H1 (cell line): ENCODE results near the gene UBASH3A. TPM values are rescaled to one million over a fixed set of nuclear protein-coding genes. Genes with fewer than 3 reads are reported as not detected.

ENCODE experiments used
- CTCF ChIA-PET: fragments of 300-600 bp; sonication (Branson Sonifier 250); formaldehyde crosslinking; loops from one replicate; lab custom pipeline; 2021; ENCODE audit not compliant: partially characterized antibody; lab: Charles Lee
- POLR2A ChIA-PET: fragments of 300-600 bp; sonication (Branson Sonifier 250); formaldehyde crosslinking; loops from one replicate; lab custom pipeline; 2021; ENCODE audit warnings: inconsistent platforms; ENCODE audit not compliant: partially characterized antibody; lab: Charles Lee
- DNase-seq, 2 experiments: peaks; one replicate each; pipeline versions ENCODE4 v3.0.0 to v3.0.0-alpha.2; 2010 to 2022; ENCODE audit warnings: low spot score in 2 of 2, low read depth in 1 of 2, mixed read lengths in 1 of 2
- FAIRE-seq: peaks from 2 replicates; lab custom pipeline; 2011; peaks lifted over from hg19 to GRCh38; lab: Jason Lieb, UNC
- H2AFZ ChIP-seq: 2 replicates; pipeline ENCODE4 v1.8.1; 2012; ENCODE audit warnings: low read length, inconsistent platforms
- H2AK5ac ChIP-seq: 2 replicates; pipeline ENCODE4 v1.6.1; 2013; ENCODE audit warnings: low read depth, low read length
- H2BK120ac ChIP-seq: replicated peaks from 2 replicates; pipeline ENCODE3; 2013; ENCODE audit warnings: low read depth, low read length, inconsistent platforms
- H2BK12ac ChIP-seq: 2 replicates; pipeline ENCODE4 v1.6.1; 2013; ENCODE audit warnings: low read depth, low read length
- H2BK15ac ChIP-seq: 2 replicates; pipeline ENCODE4 v1.6.1; 2013; ENCODE audit warnings: low read length
- H2BK20ac ChIP-seq: 2 replicates; pipeline ENCODE4 v1.6.1; 2013; ENCODE audit warnings: low read length
- H2BK5ac ChIP-seq: 2 replicates; pipeline ENCODE4 v1.6.1; 2013; ENCODE audit warnings: low read depth, low read length
- H3K14ac ChIP-seq: 2 replicates; pipeline ENCODE4 v1.6.1; 2013; ENCODE audit warnings: inconsistent platforms; ENCODE audit not compliant: insufficient read length
- H3K18ac ChIP-seq: 2 replicates; pipeline ENCODE4 v1.6.1; 2013; ENCODE audit warnings: low read length; ENCODE audit errors: extremely low read depth
- H3K23ac ChIP-seq: 2 replicates; pipeline ENCODE4 v1.6.1; 2013; ENCODE audit warnings: inconsistent platforms; ENCODE audit not compliant: insufficient read length
- H3K23me2 ChIP-seq: 2 replicates; pipeline ENCODE4 v1.6.1; 2013; ENCODE audit warnings: low read depth, low read length
- H3K27ac ChIP-seq: 2 replicates; pipeline ENCODE4 v1.6.1; 2011; ENCODE audit warnings: low read depth, low read length, inconsistent platforms
- H3K27me3 ChIP-seq, 4 experiments: replicated peaks in 1 of 4; 1 replicate in 1 of 4; 2 replicates in 3 of 4; pipeline versions ENCODE4 v1.6.1 to v1.8.1; 2011 to 2013; ENCODE audit warnings: low read length in 3 of 4, mild to moderate bottlenecking in 3 of 4, inconsistent platforms in 2 of 4, mixed read lengths in 2 of 4, moderate library complexity in 1 of 4; ENCODE audit not compliant: control insufficient read depth in 3 of 4, insufficient read depth in 3 of 4; ENCODE audit errors: extremely low read depth in 1 of 4
- H3K36me3 ChIP-seq, 4 experiments: 2 replicates each; pipeline versions ENCODE4 v1.6.1 to v1.8.1; 2011 to 2013; ENCODE audit warnings: mild to moderate bottlenecking in 4 of 4, low read length in 3 of 4, moderate library complexity in 2 of 4, control low read depth in 1 of 4, inconsistent platforms in 1 of 4; ENCODE audit not compliant: insufficient read depth in 4 of 4, control insufficient read depth in 2 of 4
- H3K4ac ChIP-seq: replicated peaks from 2 replicates; pipeline ENCODE3; 2013; ENCODE audit warnings: low read length, low read depth, mixed read lengths, inconsistent platforms; ENCODE audit not compliant: insufficient read length
- H3K4me1 ChIP-seq, 4 experiments: replicated peaks in 1 of 4; 1 replicate in 1 of 4; 2 replicates in 3 of 4; pipeline versions ENCODE4 v1.6.1 to v1.8.1; 2011 to 2013; ENCODE audit warnings: low read length in 3 of 4, inconsistent platforms in 2 of 4, mixed read lengths in 1 of 4; ENCODE audit not compliant: insufficient read depth in 4 of 4, control insufficient read depth in 3 of 4
- H3K4me2 ChIP-seq, 2 experiments: 2 replicates each; pipeline versions ENCODE4 v1.6.1 to v1.8.1; 2011 to 2013; ENCODE audit warnings: low read depth in 2 of 2, low read length in 2 of 2, control low read depth in 1 of 2, inconsistent platforms in 1 of 2, mild to moderate bottlenecking in 1 of 2; ENCODE audit not compliant: insufficient read depth in 1 of 2
- H3K4me3 ChIP-seq, 4 experiments: fragments of 200-600, 300-600 bp in 1 of 4; sonication (generic), shearing (Covaris generic), sonication (Bioruptor Twin) in 1 of 4; 2 replicates each; pipeline versions ENCODE4 v1.5.1 to v1.8.1; 2011 to 2016; ENCODE audit warnings: low read length in 4 of 4, low read depth in 3 of 4, control low read depth in 2 of 4, inconsistent platforms in 2 of 4, mild to moderate bottlenecking in 2 of 4, mixed read lengths in 1 of 4, moderate library complexity in 1 of 4; ENCODE audit not compliant: insufficient read depth in 2 of 4; ENCODE audit errors: extremely low read depth in 1 of 4
- H3K56ac ChIP-seq: replicated peaks from 2 replicates; pipeline ENCODE3; 2013; ENCODE audit warnings: low read depth, mild to moderate bottlenecking, mixed read lengths, low read length, inconsistent platforms; ENCODE audit not compliant: insufficient read length
- H3K79me1 ChIP-seq: 2 replicates; pipeline ENCODE4 v1.6.1; 2013; ENCODE audit warnings: low read depth, low read length, control low read depth
- H3K79me2 ChIP-seq, 2 experiments: 2 replicates each; pipeline versions ENCODE4 v1.6.1 to v1.8.1; 2012 to 2013; ENCODE audit warnings: low read length in 2 of 2, mild to moderate bottlenecking in 2 of 2, inconsistent platforms in 1 of 2; ENCODE audit not compliant: insufficient read depth in 2 of 2, control insufficient read depth in 1 of 2
- H3K9ac ChIP-seq, 4 experiments: replicated peaks in 1 of 4; 1 replicate in 1 of 4; 2 replicates in 3 of 4; pipeline versions ENCODE4 v1.6.1 to v1.8.1; 2011 to 2013; ENCODE audit warnings: low read depth in 3 of 4, low read length in 3 of 4, control low read depth in 2 of 4, mild to moderate bottlenecking in 2 of 4, moderate library complexity in 2 of 4, inconsistent platforms in 1 of 4; ENCODE audit errors: extremely low read depth in 1 of 4
- H3K9me3 ChIP-seq, 2 experiments: 2 replicates each; pipeline versions ENCODE4 v1.6.1 to v1.8.1; 2012 to 2013; ENCODE audit warnings: mild to moderate bottlenecking in 2 of 2, moderate library complexity in 2 of 2, control low read depth in 1 of 2, inconsistent platforms in 1 of 2, low read depth in 1 of 2, low read length in 1 of 2, mixed read lengths in 1 of 2; ENCODE audit not compliant: insufficient read depth in 2 of 2
- H4K20me1 ChIP-seq, 2 experiments: replicated peaks in 1 of 2; 2 replicates each; pipeline versions ENCODE3 to v1.8.1; 2011 to 2013; ENCODE audit warnings: inconsistent platforms in 2 of 2, low read length in 2 of 2, mild to moderate bottlenecking in 1 of 2; ENCODE audit not compliant: insufficient read depth in 2 of 2, control insufficient read depth in 1 of 2
- H4K5ac ChIP-seq: 2 replicates; pipeline ENCODE4 v1.6.1; 2013; ENCODE audit warnings: low read length, low read depth, mixed read lengths, inconsistent platforms; ENCODE audit not compliant: insufficient read length
- H4K8ac ChIP-seq: 2 replicates; pipeline ENCODE4 v1.8.0; 2013; ENCODE audit warnings: mild to moderate bottlenecking, moderate library complexity, low read length, inconsistent platforms; ENCODE audit not compliant: insufficient read depth; ENCODE audit errors: extremely low read depth
- H4K91ac ChIP-seq: replicated peaks from 2 replicates; pipeline ENCODE3; 2013; ENCODE audit warnings: low read length, mixed read lengths, inconsistent platforms; ENCODE audit not compliant: insufficient read length
- HDAC2 ChIP-seq, 2 experiments: fragments of 300-600 bp in 1 of 2; sonication (generic) in 1 of 2; IDR thresholded peaks; 2 replicates each; pipeline ENCODE4 v1.6.1; 2011 to 2012; ENCODE audit warnings: low read depth in 2 of 2, low read length in 2 of 2, mild to moderate bottlenecking in 2 of 2, moderate library complexity in 2 of 2, borderline replicate concordance in 1 of 2, inconsistent platforms in 1 of 2
- RBBP5 ChIP-seq: IDR thresholded peaks from 2 replicates; pipeline ENCODE4 v1.7.1; 2012; ENCODE audit warnings: low read depth, mild to moderate bottlenecking, inconsistent platforms, low read length, moderate library complexity, borderline replicate concordance
- SIRT6 ChIP-seq: IDR thresholded peaks from one replicate; pipeline ENCODE4 v1.7.1; 2012; ENCODE audit warnings: low read length, inconsistent platforms
- WGBS, 2 experiments: shearing (Covaris generic) in 1 of 2; methylation state at CpG; one replicate each; pipeline versions ENCODE4 v1.1.6 to v1.1.7; 2013 to 2015; ENCODE audit warnings: low lambda C conversion rate in 2 of 2, mixed read lengths in 2 of 2, inconsistent platforms in 1 of 2, low coverage in 1 of 2, missing lambda C conversion rate in 1 of 2; ENCODE audit not compliant: insufficient replicate concordance in 2 of 2, insufficient coverage in 1 of 2, insufficient read length in 1 of 2; ENCODE audit errors: extremely low coverage in 1 of 2, missing lambda C conversion rate in 1 of 2; 5-methylcytosine and 5-hydroxymethylcytosine counted together
- polyA plus RNA-seq, 7 experiments: library from polyadenylated mRNA; depleted of rRNA in 3 of 7; stranded (reverse) in 5 of 7; unstranded in 2 of 7; fragments of >200 nt in 5 of 7; fragments of 200-250 nt in 2 of 7; gene quantifications; 1 replicate in 5 of 7; 2 replicates in 1 of 7; 4 replicates in 1 of 7; pipeline versions ENCODE4 v1.2.1 to v1.2.3, GENCODE V29; 2011 to 2013; ENCODE audit warnings: missing spikeins in 2 of 7, mixed read lengths in 2 of 7
- total RNA-seq: library from RNA; stranded (reverse); fragmentation: NEBNext Ultra II Directional; extraction: Animal tissue kit (Norgen Biotek cat#: 25700); gene quantifications from 2 replicates; pipeline ENCODE4 v1.2.1, GENCODE V29; 2021

The UBASH3A gene
- total and polyA plus RNA-seq, 2 of the 8 experiments (the other 6 are each of a cell fraction or from before 2014, with no cell fraction given) = not detected

DNA sequence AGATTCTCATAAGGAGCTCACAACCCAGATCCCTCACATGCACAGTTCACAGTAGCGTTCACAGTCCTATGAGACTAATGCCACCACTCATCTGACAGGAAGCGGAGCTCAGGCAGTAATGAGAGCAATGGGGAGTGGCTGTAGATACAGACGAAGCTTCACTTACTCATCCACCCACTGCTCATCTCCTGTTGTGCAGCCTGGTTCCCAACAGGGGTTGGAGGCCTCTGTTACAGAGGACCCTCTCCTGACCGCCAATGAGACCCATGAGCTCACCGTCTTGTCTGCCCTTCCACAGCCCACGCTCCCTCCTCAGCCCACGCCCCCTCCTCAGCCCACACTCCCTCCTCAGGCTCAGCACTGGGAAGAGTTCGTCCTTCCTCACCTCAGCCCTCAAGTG lies 52.8 kb downstream of the UBASH3A start:
- FAIRE-seq = no peak
- H3K4ac ChIP-seq = no peak overlapping the region
- H3K79me1 ChIP-seq = no peaks in the 10 kb centered on the region
- H3K4me2 ChIP-seq = no peak overlapping the region
- no peak overlapping the region; the same call in 1 of the 2 replicates for H2BK12ac ChIP-seq
- H4K20me1 ChIP-seq = no peaks in the 10 kb centered on the region
- CTCF ChIA-PET = interaction anchor here (0.7 to 1.2 kb wide), 7 partner anchors 11 to 145 kb away, joined by 3 to 4 read pairs (median 3); no protein-coding TSS in a partner anchor
- H3K27ac ChIP-seq = no peak overlapping the region
- TF ChIP-seq SIRT6 (no peak), HDAC2 (IDR thresholded peaks at IDR 0.05; ENCODE audit: borderline replicate concordance in 1 of 2, low read depth in 2 of 2, low read length in 2 of 2) (no peak), RBBP5 (no peak)
- no peak overlapping the region for H3K4me3 ChIP-seq
- H3K18ac ChIP-seq = no peak overlapping the region
- no peaks in the 10 kb centered on the region for H3K36me3 ChIP-seq
- no peaks in the 10 kb centered on the region for H3K79me2 ChIP-seq
- no peak overlapping the region for H4K91ac ChIP-seq
- DNase-seq = no peak
- WGBS, 2 experiments = 77% methylated on average over 7 of the region's 8 CpGs; no CpG with 5 or more reads in 1 of the 2 experiments
- H4K8ac ChIP-seq = no peak overlapping the region
- no peak overlapping the region for H3K56ac ChIP-seq
- no peaks in the 10 kb centered on the region for H3K23me2 ChIP-seq
- no peak overlapping the region for H3K23ac ChIP-seq
- H2BK20ac ChIP-seq = no peak overlapping the region
- no peak overlapping the region for H2AK5ac ChIP-seq
- no peak overlapping the region for H2AFZ ChIP-seq
- H3K27me3 ChIP-seq = no peaks in the 10 kb centered on the region
- POLR2A ChIA-PET = interaction anchor here (1.2 kb wide), 2 partner anchors 37 to 81 kb away, joined by 3 to 4 read pairs; no protein-coding TSS in a partner anchor
- H2BK5ac ChIP-seq = no peak overlapping the region
- no peak overlapping the region for H2BK15ac ChIP-seq
- no peak overlapping the region for H3K9ac ChIP-seq
- H4K5ac ChIP-seq = no peak overlapping the region
- H3K14ac ChIP-seq = no peak overlapping the region
- peaks cover 0 to 2% (median 0%) of the 10 kb centered on the region in 4 experiments; a peak in 2 of 7 replicates for H3K4me1 ChIP-seq
- peaks cover 2 to 3% of the 10 kb centered on the region in 2 experiments; a peak in 1 of 4 replicates for H3K9me3 ChIP-seq
- no peak overlapping the region for H2BK120ac ChIP-seq
